ENCODE measurements around the gene NPAS1. TPM values are rescaled to one million over a fixed set of nuclear protein-coding genes. Genes with fewer than 3 reads are reported as not detected.

Gene NPAS1
- total and polyA plus RNA-seq, 2 of the 13 experiments (the other 11 are each of a cell fraction or from before 2014, with no cell fraction given), result 0.35 to 2.9 TPM

DNA sequence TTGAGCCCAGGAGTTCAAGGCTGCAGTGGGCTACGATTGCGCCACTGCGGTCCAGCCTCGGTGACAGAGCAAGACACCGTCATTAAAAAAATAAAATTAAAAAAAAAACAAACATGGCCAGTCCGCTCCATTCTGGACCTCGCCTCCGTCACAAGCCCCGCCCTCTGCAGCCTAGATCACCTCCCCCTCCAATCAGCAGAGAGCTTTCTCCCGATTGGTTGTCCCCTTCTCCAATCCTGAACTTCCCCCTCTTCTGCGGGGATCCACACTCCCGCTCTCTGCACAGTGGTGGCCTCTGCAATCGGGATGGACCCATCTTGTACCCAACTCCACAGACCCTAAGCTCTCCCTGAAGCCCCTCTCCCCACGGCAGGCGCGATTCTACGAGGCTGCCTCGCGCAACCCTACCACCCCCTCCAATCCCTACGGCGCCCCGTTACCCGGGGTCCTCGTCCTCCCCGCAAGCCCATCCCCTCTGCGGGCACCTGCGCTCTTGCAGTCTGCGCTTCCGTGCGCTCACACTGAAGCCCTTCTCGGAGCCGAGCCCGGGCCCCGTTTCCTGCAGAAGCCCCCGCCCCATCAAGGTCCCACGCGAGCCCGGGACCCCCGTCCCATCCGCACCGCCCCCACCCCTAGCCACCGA, 28.2 kb downstream of the NPAS1 start (continued):
- TF ChIP-seq MEF2D (CRISPR knock-in tag; IDR thresholded peaks at IDR 0.05), result peak; percentile 23; the same call in 1 of the 2 replicates
- no peak for TF ChIP-seq RNF2 (conservative IDR thresholded peaks at IDR 0.05; ENCODE audit: low read depth)
- no peak for TF ChIP-seq PRPF4 (IDR thresholded peaks at IDR 0.05; ENCODE audit: low read depth, low read length, poor library complexity, severe bottlenecking)
- no peak for TF ChIP-seq FOXA1 (IDR thresholded peaks at IDR 0.05)
- no peak for TF ChIP-seq FOXA1 (CRISPR knock-in tag; IDR thresholded peaks at IDR 0.05)
- TF ChIP-seq DNMT1 (CRISPR knock-in tag; IDR thresholded peaks at IDR 0.05), result no peak
- no peak for TF ChIP-seq MLXIP (CRISPR knock-in tag; IDR thresholded peaks at IDR 0.05; ENCODE audit: borderline replicate concordance)
- no peak for TF ChIP-seq BORCS8-MEF2B (CRISPR knock-in tag; IDR thresholded peaks at IDR 0.05)
- no peak for TF ChIP-seq SP140L (CRISPR knock-in tag; IDR thresholded peaks at IDR 0.05; ENCODE audit: borderline replicate concordance)
- TF ChIP-seq PLRG1 (conservative IDR thresholded peaks at IDR 0.05), result no peak
- TF ChIP-seq PCBP2 (optimal IDR thresholded peaks at IDR 0.05; ENCODE audit: low read depth, low read length, poor library complexity, severe bottlenecking), result no peak
- TF ChIP-seq, protein P1, sequence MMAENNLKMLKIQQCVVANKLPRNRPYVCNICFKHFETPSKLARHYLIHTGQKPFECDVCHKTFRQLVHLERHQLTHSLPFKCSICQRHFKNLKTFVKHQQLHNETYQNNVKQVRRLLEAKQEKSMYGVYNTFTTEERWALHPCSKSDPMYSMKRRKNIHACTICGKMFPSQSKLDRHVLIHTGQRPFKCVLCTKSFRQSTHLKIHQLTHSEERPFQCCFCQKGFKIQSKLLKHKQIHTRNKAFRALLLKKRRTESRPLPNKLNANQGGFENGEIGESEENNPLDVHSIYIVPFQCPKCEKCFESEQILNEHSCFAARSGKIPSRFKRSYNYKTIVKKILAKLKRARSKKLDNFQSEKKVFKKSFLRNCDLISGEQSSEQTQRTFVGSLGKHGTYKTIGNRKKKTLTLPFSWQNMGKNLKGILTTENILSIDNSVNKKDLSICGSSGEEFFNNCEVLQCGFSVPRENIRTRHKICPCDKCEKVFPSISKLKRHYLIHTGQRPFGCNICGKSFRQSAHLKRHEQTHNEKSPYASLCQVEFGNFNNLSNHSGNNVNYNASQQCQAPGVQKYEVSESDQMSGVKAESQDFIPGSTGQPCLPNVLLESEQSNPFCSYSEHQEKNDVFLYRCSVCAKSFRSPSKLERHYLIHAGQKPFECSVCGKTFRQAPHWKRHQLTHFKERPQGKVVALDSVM (CRISPR knock-in tag; IDR thresholded peaks at IDR 0.05), result no peak; the same call in none of the 2 replicates
- TF ChIP-seq ERF (CRISPR knock-in tag; IDR thresholded peaks at IDR 0.05), result peak; percentile 26; the same call in 1 of the 2 replicates
- no peak for TF ChIP-seq ZFP1 (CRISPR knock-in tag; IDR thresholded peaks at IDR 0.05)
- TF ChIP-seq MXD4 (CRISPR knock-in tag; IDR thresholded peaks at IDR 0.05), result no peak
- no peak for TF ChIP-seq DNMT3B (CRISPR knock-in tag; conservative IDR thresholded peaks at IDR 0.05)
- TF ChIP-seq, protein P2, sequence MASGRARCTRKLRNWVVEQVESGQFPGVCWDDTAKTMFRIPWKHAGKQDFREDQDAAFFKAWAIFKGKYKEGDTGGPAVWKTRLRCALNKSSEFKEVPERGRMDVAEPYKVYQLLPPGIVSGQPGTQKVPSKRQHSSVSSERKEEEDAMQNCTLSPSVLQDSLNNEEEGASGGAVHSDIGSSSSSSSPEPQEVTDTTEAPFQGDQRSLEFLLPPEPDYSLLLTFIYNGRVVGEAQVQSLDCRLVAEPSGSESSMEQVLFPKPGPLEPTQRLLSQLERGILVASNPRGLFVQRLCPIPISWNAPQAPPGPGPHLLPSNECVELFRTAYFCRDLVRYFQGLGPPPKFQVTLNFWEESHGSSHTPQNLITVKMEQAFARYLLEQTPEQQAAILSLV (CRISPR knock-in tag; IDR thresholded peaks at IDR 0.05; ENCODE audit: borderline replicate concordance), result 0 out of 2 replicates have a peak, but pooled peaks have one; percentile 31
- TF ChIP-seq ZNF883 (CRISPR knock-in tag; IDR thresholded peaks at IDR 0.05; ENCODE audit: not compliant biosample characterization), result peak; percentile 28
- no peak for TF ChIP-seq MED1 (CRISPR knock-in tag; IDR thresholded peaks at IDR 0.05)
- TF ChIP-seq ZNF879 (CRISPR knock-in tag; IDR thresholded peaks at IDR 0.05), result no peak
- TF ChIP-seq ZNF251 (CRISPR knock-in tag; IDR thresholded peaks at IDR 0.05), result no peak
- peak; percentile 43 for TF ChIP-seq ZNF18 (CRISPR knock-in tag; IDR thresholded peaks at IDR 0.05; ENCODE audit: insufficient replicate concordance)
